Spleen (tissue), 11 donors: ENCODE measurements around the gene UST. TPM values are rescaled to one million over a fixed set of nuclear protein-coding genes. Genes with fewer than 3 reads are reported as not detected.

ENCODE experiments used
- DNase-seq: peaks from one replicate; pipeline ENCODE4 v3.0.0-alpha.2; 2020
- H3K27ac ChIP-seq, 8 donors: fragments of 200-600 bp; sonication (generic) in 7 of 8; 1 replicate in 4 of 8; 2 replicates in 4 of 8; pipeline versions ENCODE4 v1.5.0 to v1.8.0; 2016 to 2021; ENCODE audit warnings: inconsistent platforms in 4 of 8, mild to moderate bottlenecking in 4 of 8, moderate library complexity in 1 of 8
- H3K27me3 ChIP-seq, 7 donors: fragments of 200-600 bp; sonication (generic) in 6 of 7; replicated peaks in 1 of 7; 1 replicate in 4 of 7; 2 replicates in 3 of 7; pipeline versions ENCODE4 v1.5.0 to v1.8.0; 2016 to 2021; ENCODE audit warnings: inconsistent platforms in 3 of 7, mild to moderate bottlenecking in 1 of 7
- H3K36me3 ChIP-seq, 6 donors: fragments of 200-600 bp; sonication (generic) in 5 of 6; 1 replicate in 4 of 6; 2 replicates in 2 of 6; pipeline versions ENCODE4 v1.5.0 to v1.8.0; 2016 to 2021; ENCODE audit warnings: inconsistent platforms in 2 of 6
- H3K4me1 ChIP-seq, 6 donors: fragments of 200-600 bp; sonication (generic) in 5 of 6; 1 replicate in 3 of 6; 2 replicates in 3 of 6; pipeline versions ENCODE4 v1.5.0 to v1.8.0; 2016 to 2021; ENCODE audit warnings: inconsistent platforms in 3 of 6
- H3K4me3 ChIP-seq, 8 donors: fragments of 200-600 bp; sonication (generic) in 7 of 8; 1 replicate in 4 of 8; 2 replicates in 4 of 8; pipeline versions ENCODE4 v1.5.0 to v1.8.0; 2016 to 2021; ENCODE audit warnings: inconsistent platforms in 4 of 8, mild to moderate bottlenecking in 4 of 8, moderate library complexity in 2 of 8
- H3K9me3 ChIP-seq, 8 donors: fragments of 200-600 bp; sonication (generic) in 7 of 8; 1 replicate in 4 of 8; 2 replicates in 4 of 8; pipeline versions ENCODE4 v1.5.0 to v1.8.0; 2016 to 2021; ENCODE audit warnings: inconsistent platforms in 4 of 8
- CTCF ChIP-seq, 11 experiments: fragments of 200-600 bp in 7 of 11; fragments of 450-650 bp in 4 of 11; sonication (generic) in 4 of 11; IDR thresholded peaks in 8 of 11; conservative IDR thresholded peaks in 3 of 11; 1 replicate in 7 of 11; 2 replicates in 4 of 11; pipeline versions ENCODE4 v1.4.0 to v1.8.0; 2016 to 2021; ENCODE audit warnings: antibody characterized with exemption in 11 of 11, inconsistent platforms in 4 of 11, mild to moderate bottlenecking in 1 of 11
- POLR2A ChIP-seq, 3 donors: fragments of 450-650 bp; IDR thresholded peaks; one replicate each; pipeline ENCODE4 v1.5.1; 2017; ENCODE audit warnings: antibody characterized with exemption in 3 of 3, mild to moderate bottlenecking in 1 of 3
- POLR2AphosphoS5 ChIP-seq, 3 donors: sonication (generic); formaldehyde crosslinking; IDR thresholded peaks; one replicate each; pipeline ENCODE4 v1.5.1; 2017; ENCODE audit warnings: antibody characterized with exemption in 3 of 3
- WGBS, 5 donors: extraction: QIAGEN DNeasy Blood & Tissue Kit in 3 of 5; methylation state at CpG; one replicate each; pipeline versions ENCODE4 v1.1.5 to v1.1.7; 2013 to 2018; 5-methylcytosine and 5-hydroxymethylcytosine counted together
- intact Hi-C: fragments of 100-400 bp; cut with DNase I; formaldehyde crosslinking; loops from one replicate; pipeline ENCODE4 v1.15.0; 2023; ENCODE audit warnings: low total_unique reads
- polyA plus RNA-seq, 3 donors: library from polyadenylated mRNA; stranded (reverse); fragments of 200-250 nt; gene quantifications; one replicate each; pipeline ENCODE4 v1.2.1, GENCODE V29; 2013
- total RNA-seq, 7 donors: library from RNA; depleted of rRNA in 3 of 7; stranded (reverse); fragments of >200 nt in 3 of 7; fragmentation: NEBNext Ultra II Directional in 4 of 7; extraction: Animal tissue kit (Norgen Biotek cat#: 25700) in 4 of 7; gene quantifications; one replicate each; pipeline versions ENCODE4 v1.1.0 to v1.2.1, GENCODE V29; 2016 to 2021
- donor health status: healthy with polysubstance abuse.
- donor health status: DM: no; HTN: no; CAD: no; lungs with moderate emphysema.
- donor health status: DM: no; HTN: no; CAD: no.
- donor health status: Bipolar disorder and iron deficiency.
- donor health status: healthy.
- donor health status: DM: no; HTN: no; CAD: no.
- donor health status: DM: yes; HTN: yes; CAD: no.

UST gene
- total and polyA plus RNA-seq, 10 donors = 6.4 to 26.8 (median 14.4) TPM

DNA sequence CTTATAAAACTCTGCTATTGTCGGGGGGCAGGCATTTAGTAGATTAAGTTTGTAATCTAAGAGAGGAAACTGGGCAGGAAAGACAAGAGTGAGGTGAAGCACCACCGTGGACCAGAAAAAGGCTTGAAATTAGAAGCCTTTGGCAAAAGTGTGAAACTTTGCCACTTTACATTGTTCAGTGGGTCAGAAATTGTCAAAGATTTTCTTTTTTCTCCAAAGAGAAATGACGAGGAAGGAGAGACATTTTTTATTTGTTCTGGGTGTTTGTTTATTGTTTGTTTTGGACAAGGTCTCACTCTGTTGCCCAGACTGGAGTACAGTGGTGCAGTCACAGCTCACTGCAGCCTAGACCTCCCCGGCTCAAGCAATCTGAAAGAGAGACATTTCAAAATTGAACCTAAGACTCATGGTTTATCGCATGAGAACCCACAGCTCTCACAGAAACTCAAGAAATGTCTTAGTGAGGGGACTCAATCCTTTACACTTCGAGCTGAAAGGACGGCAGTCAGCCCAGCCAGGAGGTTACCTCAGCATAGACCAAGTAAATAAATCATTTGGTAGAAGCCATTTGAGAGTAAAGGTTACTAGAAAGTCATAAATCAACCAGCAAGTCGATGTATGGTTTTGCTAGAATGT is 307.8 kb downstream of the UST start:
- WGBS, 5 donors = 61 to 71% (median 66%) methylated on average over 8 of the region's 8 CpGs
- no peaks in the 10 kb centered on the region for H3K27me3 ChIP-seq
- H3K4me3 ChIP-seq = no peak overlapping the region
- H3K4me1 ChIP-seq = peaks cover 0 to 35% (median 18%) of the 10 kb centered on the region in 6 donors
- H3K36me3 ChIP-seq = no peaks in the 10 kb centered on the region
- DNase-seq = no peak
- H3K27ac ChIP-seq = peak overlapping the region in 3 of 8 donors; percentile 4 to 37 (median 16)
- no peaks in the 10 kb centered on the region for H3K9me3 ChIP-seq
- TF ChIP-seq POLR2A (IDR thresholded peaks at IDR 0.05) (no peak), POLR2AphosphoS5 (IDR thresholded peaks at IDR 0.05) (no peak), CTCF (IDR thresholded peaks at IDR 0.05 in 8 of 11, conservative IDR thresholded peaks at IDR 0.05 in 3 of 11) (no peak)
- intact Hi-C loops = no loop called here

GRCh38 chr6:149055195-149055899 is 308.5 kb downstream of the UST start:
- Histone ChIP-seq H3K9me3 (no peaks in the 10 kb centered on the region), H3K27ac (peak overlapping the region in 3 of 8 donors; percentile 4 to 37 (median 16)), H3K4me3 (no peak overlapping the region), H3K36me3 (no peaks in the 10 kb centered on the region), H3K27me3 (no peaks in the 10 kb centered on the region), H3K4me1 (peaks cover 6 to 42% (median 24%) of the 10 kb centered on the region in 6 donors)
- no peak for DNase-seq
- 71 to 80% (median 76%) methylated on average over 5 of the region's 5 CpGs for WGBS, 5 donors
- TF ChIP-seq CTCF (IDR thresholded peaks at IDR 0.05 in 8 of 11, conservative IDR thresholded peaks at IDR 0.05 in 3 of 11) (no peak), POLR2AphosphoS5 (IDR thresholded peaks at IDR 0.05) (no peak), POLR2A (IDR thresholded peaks at IDR 0.05) (no peak)
- intact Hi-C loops = no loop called here

GRCh38 chr6:149056777-149057463 is 310.1 kb downstream of the UST start:
- Histone ChIP-seq H3K27me3 (no peaks in the 10 kb centered on the region), H3K4me3 (no peak overlapping the region), H3K36me3 (no peaks in the 10 kb centered on the region), H3K27ac (no peak overlapping the region), H3K9me3 (no peaks in the 10 kb centered on the region), H3K4me1 (peaks cover 19 to 58% (median 40%) of the 10 kb centered on the region in 6 donors)
- TF ChIP-seq CTCF (IDR thresholded peaks at IDR 0.05 in 8 of 11, conservative IDR thresholded peaks at IDR 0.05 in 3 of 11) (no peak), POLR2AphosphoS5 (IDR thresholded peaks at IDR 0.05) (no peak), POLR2A (IDR thresholded peaks at IDR 0.05) (no peak)
- intact Hi-C loops = no loop called here
- DNase-seq = no peak
- whole genome bisulfite sequencing, 5 donors = 92 to 98% (median 94%) methylated on average over 4 of the region's 4 CpGs

GRCh38 chr6:149057464-149057840 is 310.6 kb downstream of the UST start:
- no peak for TF ChIP-seq POLR2A (IDR thresholded peaks at IDR 0.05)
- TF ChIP-seq CTCF (IDR thresholded peaks at IDR 0.05 in 8 of 11, conservative IDR thresholded peaks at IDR 0.05 in 3 of 11) = no peak

More at GRCh38 chr6:149057464-149057840, 310.6 kb downstream of the UST start:
- no peak for DNase-seq
- WGBS, 5 donors = 91 to 94% (median 92%) methylated on average over 1 of the region's 1 CpG
- Histone ChIP-seq H3K36me3 (no peaks in the 10 kb centered on the region), H3K27ac (no peak overlapping the region), H3K4me1 (peaks cover 19 to 63% (median 45%) of the 10 kb centered on the region in 6 donors), H3K4me3 (no peak overlapping the region), H3K9me3 (no peaks in the 10 kb centered on the region), H3K27me3 (no peaks in the 10 kb centered on the region)
- intact Hi-C loops = no loop called here
